NCI-H2107 treated with DMSO at 0.1 percent for 48 hours (cell line): Measurements from ENCODE around the gene STIM1.
"Not testable (repeated sequence)": the region's sequence is repeated elsewhere in the genome, so short reads cannot be mapped to it uniquely, and the experiment has no call there.

ENCODE experiments used
- DNase-seq: peaks from one replicate; lab custom pipeline; 2025; ENCODE audit not compliant: unreplicated experiment; lab: John Stamatoyannopoulos, UW

Gene STIM1

GRCh38 chr11:3879967-3880542 is 24.6 kb downstream of the STIM1 start:
- DNase-seq = no peak

DNA sequence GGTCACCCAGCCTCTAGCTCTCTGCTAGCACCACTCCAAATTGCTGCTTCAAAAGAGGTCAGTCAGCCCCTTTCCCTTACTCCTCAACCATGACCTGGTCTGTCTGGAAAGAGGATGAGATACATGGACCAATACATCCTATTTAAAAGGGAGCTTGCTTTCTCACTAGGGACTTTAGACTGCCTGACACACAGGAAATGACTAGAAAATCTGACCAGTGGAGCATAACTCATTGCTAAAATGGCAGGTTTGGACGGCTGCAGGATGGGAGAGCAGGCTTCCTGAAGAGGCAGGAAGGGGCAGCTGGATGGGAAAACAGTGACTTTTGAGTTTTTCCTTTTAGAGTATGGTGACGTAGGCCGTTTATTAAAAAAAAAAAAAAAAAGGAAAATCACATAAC is 25.3 kb downstream of the STIM1 start:
- DNase-seq = no peak

- no peak for DNase-seq
Measured at GRCh38 chr11:3882655-3883054, 27.2 kb downstream of the STIM1 start.

- no peak for DNase-seq
Measured at GRCh38 chr11:3885855-3886254, 30.4 kb downstream of the STIM1 start.

GRCh38 chr11:3886985-3887384 is 31.5 kb downstream of the STIM1 start:
- DNase-seq = no peak

GRCh38 chr11:3888876-3889275 is 33.4 kb downstream of the STIM1 start:
- no peak for DNase-seq

DNA sequence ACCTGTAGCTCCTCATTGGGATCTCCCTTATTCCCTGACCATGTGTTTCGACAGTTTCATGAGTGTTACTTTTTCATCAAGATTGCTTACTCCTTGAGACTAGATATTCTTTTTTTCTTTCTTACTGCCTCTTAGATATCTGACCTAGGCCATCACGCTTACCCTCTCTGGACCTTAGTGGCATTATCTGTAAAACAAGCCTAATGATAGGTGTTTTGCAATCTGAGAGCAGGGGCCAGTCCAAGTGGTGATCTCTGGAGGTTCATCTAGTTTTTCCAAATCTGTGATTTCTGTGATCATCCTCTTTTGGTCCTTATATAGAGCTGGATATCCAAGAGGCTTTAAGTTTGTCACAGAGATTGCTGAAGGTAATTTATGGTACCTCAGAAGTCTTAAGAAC is 34.5 kb downstream of the STIM1 start:
- no peak for DNase-seq

DNA sequence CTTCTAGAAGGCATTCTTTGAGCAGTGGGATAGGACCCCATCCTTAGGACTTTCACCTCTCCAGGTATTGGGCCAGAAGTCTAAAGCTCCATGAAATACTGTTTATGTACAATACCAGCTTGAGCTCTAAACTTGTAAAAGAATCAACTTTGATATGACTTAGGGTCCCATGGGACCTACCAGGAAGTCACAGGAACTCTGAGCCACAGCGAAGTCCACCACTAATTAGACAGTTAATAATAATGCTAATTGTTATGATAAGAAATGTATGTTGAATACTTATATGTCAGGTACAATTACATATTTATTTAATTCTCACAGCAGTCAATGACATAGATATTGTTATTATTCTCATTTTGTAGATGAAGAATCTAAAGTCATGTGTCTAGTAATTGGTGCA is 35.3 kb downstream of the STIM1 start:
- DNase-seq = no peak

DNA sequence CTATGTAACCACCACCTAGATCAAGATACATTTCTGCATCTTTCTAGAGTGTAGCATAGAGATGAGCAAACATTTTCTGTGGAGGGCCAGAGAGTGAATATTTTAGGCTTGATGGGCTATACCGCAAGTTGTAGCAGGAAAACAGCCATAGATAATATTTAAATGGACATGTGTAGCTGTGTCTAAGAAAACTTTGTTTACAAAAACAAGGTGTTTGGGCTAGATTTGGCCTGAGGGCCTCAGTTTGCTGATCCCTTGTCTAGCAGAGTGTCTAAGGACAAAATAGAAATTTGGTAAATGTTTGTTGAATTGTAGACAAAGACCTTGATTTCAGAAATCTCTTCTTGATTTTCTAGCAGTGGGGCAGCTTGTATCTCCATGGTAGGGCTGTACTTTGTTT is 36.3 kb downstream of the STIM1 start:
- no peak for DNase-seq

DNA sequence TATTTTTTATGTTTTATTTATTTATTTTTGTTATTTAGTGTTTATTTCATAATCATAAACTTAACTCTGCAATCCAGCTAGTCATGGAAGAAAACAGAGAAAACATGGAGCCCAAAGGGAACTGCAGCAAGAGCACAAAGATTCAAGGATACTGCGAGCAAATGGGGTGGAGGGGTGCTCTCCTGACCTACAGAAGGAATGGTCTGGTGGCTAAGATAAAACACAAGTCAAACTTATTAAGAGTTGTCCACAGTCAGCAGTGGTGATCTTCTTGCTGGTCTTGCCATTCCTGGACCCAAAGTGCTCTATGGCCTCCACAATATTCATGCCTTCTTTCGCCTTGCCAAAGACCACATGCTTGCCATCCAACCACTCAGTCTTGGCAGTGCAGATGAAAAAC is 36.7 kb downstream of the STIM1 start:
- no peak for DNase-seq

GRCh38 chr11:3893311-3893710 is 37.8 kb downstream of the STIM1 start:
- DNase-seq = no peak

DNA sequence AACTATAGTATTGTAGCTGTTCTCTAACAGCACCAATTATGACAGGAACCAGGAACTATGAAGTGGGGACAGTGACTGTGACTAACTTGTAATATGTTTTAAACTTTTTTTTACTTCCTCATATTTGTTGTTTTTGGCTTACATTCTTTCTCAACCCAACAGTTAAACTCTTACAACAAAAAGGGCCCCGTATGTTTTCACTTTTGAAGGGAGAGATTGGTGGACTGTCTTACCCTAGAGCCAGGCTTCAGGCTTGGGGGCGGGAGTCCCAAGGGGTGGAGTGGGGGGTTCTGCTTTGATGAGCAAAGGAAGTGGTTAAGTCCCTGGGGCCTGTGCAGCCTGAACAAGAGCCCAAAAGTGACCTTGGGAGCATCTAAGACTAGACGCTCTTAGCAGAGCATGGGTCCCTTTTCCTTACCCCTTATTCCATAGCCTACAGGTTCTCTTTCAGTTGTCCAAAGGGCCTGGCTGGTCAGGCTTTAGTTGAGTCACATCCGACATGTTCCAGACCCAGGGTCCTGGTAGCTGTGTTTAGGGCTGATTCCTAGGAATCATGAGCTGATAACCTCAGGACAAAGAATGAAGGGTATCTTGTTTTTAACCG is 38.8 kb downstream of the STIM1 start:
- no peak for DNase-seq

GRCh38 chr11:3896644-3897043 is 41.2 kb downstream of the STIM1 start:
- DNase-seq = no peak

DNA sequence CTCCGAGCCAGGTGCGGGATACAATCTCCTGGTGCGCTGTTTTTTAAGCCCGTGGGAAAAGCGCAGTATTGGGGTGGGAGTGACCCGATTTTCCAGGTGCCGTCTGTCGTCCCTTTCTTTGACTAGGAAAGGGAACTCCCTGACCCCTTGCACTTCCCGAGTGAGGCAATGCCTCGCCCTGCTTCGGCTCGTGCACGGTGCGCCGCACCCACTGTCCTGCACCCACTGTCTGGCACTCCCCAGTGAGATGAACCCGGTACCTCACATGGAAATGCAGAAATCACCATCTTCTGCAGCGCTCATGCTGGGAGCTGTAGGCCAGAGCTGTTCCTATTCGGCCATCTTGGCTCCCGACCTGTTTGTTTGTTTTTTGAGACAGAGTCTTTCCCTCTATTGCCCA is 44.8 kb downstream of the STIM1 start:
- not testable (repeated sequence) for DNase-seq

GRCh38 chr11:3901249-3902025 is 46.0 kb downstream of the STIM1 start:
- no peak for DNase-seq

- DNase-seq = no peak
Measured at GRCh38 chr11:3902441-3902840, 47.0 kb downstream of the STIM1 start.

DNA sequence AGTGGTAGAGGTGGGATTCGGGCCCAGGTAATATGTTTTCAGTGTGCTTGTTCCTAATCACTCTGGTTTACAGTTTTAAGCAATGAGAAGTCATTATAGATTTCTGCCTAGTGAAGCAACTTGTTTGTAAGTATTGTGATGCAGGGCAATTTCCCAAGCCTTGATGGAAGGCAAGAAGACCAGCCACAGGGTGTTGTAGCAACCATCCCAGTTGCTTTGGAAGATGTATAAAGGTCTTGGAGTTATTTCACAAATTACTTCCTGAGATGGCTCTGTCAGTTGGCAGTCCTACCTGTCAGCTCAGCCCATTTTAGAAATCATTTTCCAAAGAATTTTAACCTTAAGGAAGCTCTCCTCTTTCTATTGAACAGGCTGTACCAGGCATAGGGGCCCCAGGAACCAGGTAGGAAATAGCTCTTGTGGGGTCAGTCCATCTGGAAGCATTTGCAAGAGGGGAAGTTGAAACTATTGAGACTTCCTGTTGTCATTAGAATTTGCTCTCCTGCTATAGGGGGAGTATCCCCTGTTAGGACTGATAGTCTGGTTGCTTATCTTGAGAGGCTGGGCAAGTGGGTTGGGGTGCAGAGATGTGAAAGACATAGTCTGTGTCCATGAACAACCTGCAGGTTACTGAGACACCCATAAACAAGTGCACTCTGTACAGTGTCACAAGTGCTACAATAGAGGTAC is 47.9 kb downstream of the STIM1 start:
- no peak for DNase-seq

- DNase-seq = no peak
Measured at GRCh38 chr11:3904228-3904627, 48.8 kb downstream of the STIM1 start.

GRCh38 chr11:3905080-3905953 is 49.9 kb downstream of the STIM1 start:
- DNase-seq = no peak

- DNase-seq = no peak
Measured at GRCh38 chr11:3906166-3906565, 50.7 kb downstream of the STIM1 start.

DNA sequence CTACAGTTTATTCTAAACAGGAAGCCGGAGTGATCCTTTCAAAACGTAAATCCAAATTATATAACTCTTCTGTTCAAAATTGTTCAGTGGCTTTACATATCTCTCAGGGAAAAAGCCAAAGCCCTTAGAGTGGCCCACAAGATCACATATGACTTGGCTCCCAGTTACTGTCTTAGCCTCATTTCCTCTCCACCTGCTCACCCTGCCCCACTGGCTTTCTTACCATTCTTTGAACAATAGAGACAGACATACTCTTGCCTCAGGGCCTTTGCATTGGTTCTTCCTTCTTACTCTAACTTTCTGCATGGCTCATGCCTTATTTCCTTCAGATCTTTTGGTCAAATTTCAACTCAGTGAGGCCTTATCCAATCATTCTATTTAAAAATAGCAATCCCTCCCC is 52.1 kb downstream of the STIM1 start:
- DNase-seq = no peak
